Limb (tissue), 2 donors: ENCODE results near the gene ACTN4.
A peak's percentile ranks its signal among the peaks of the same experiment; 100 is the strongest.

Source experiments
- DNase-seq, 2 donors: peaks; one replicate each; pipeline ENCODE4 v3.0.0-alpha.2; 2016; ENCODE audit errors: extremely low spot score in 2 of 2

The ACTN4 gene

GRCh38 chr19:38660724-38661123 is 13.3 kb downstream of the ACTN4 start:
- DNase-seq, result no peak

GRCh38 chr19:38661136-38661535 is 13.7 kb downstream of the ACTN4 start:
- DNase-seq, result no peak

- DNase-seq, result no peak
Observed at GRCh38 chr19:38661996-38662395, 14.5 kb downstream of the ACTN4 start.

- no peak for DNase-seq
Observed at GRCh38 chr19:38662537-38663155, 15.2 kb downstream of the ACTN4 start.

GRCh38 chr19:38663156-38663651 is 15.8 kb downstream of the ACTN4 start:
- no peak for DNase-seq

GRCh38 chr19:38663957-38664502 is 16.6 kb downstream of the ACTN4 start:
- DNase-seq, result no peak

GRCh38 chr19:38664503-38665211 is 17.2 kb downstream of the ACTN4 start:
- DNase-seq, result no peak

- no peak for DNase-seq
Observed at GRCh38 chr19:38665219-38665931, 17.9 kb downstream of the ACTN4 start.

- peak in 1 of 2 donors; percentile 68 for DNase-seq
Observed at GRCh38 chr19:38665950-38666662, 18.7 kb downstream of the ACTN4 start.

- DNase-seq, result no peak
Observed at GRCh38 chr19:38666663-38667511, 19.4 kb downstream of the ACTN4 start.

GRCh38 chr19:38667661-38668171 is 20.3 kb downstream of the ACTN4 start:
- DNase-seq, result no peak

GRCh38 chr19:38669552-38669951 is 22.1 kb downstream of the ACTN4 start:
- no peak for DNase-seq

GRCh38 chr19:38670921-38671398 is 23.5 kb downstream of the ACTN4 start:
- no peak for DNase-seq

GRCh38 chr19:38671654-38672053 is 24.2 kb downstream of the ACTN4 start:
- no peak for DNase-seq

- no peak for DNase-seq
Observed at GRCh38 chr19:38673030-38673429, 25.6 kb downstream of the ACTN4 start.

- DNase-seq, result peak in 1 of 2 donors; percentile 47
Observed at GRCh38 chr19:38674388-38675171, 27.1 kb downstream of the ACTN4 start.

GRCh38 chr19:38675611-38676010 is 28.2 kb downstream of the ACTN4 start:
- no peak for DNase-seq

- DNase-seq, result no peak
Observed at GRCh38 chr19:38676023-38676877, 28.8 kb downstream of the ACTN4 start.
